A204.1 (cell line): ENCODE data around the gene OR4D10.
"Not testable (repeated sequence)": the region's sequence is repeated elsewhere in the genome, so short reads cannot be mapped to it uniquely, and the experiment has no call there.

Experiments
- FAIRE-seq: peaks from 2 replicates; lab custom pipeline; 2012; peaks lifted over from hg19 to GRCh38; lab: Jason Lieb, UNC

The OR4D10 gene

GRCh38 chr11:59473015-59473414, at the start of gene OR4D10:
TSS of gene OR4D10 (plus strand) at chr11:59473315. CDS start at chr11:59477430, 4,115 bp downstream.
- no peak for FAIRE-seq

DNA sequence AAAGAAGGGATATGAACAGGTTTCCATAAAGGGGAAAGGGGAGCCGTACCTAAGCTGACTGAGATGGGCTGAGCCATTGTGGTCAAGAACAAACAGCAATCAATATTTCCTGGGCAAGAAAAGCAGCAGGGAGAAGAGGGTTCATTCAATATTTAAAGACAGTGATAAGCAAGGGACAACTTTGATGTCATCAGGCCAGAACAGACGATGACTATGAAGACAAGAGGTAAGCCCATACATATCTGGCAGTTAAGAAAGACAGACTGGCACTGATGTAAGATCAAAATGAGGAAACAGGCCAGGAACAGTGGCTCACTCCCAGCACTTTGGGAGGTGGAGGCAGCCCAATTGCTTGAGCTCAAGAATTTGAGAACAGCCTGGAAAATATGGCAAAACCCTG, 49.3 kb upstream of the OR4D10 start:
- FAIRE-seq, result no peak

- FAIRE-seq, result no peak
Measured at GRCh38 chr11:59425131-59425530, 48.0 kb upstream of the OR4D10 start.

DNA sequence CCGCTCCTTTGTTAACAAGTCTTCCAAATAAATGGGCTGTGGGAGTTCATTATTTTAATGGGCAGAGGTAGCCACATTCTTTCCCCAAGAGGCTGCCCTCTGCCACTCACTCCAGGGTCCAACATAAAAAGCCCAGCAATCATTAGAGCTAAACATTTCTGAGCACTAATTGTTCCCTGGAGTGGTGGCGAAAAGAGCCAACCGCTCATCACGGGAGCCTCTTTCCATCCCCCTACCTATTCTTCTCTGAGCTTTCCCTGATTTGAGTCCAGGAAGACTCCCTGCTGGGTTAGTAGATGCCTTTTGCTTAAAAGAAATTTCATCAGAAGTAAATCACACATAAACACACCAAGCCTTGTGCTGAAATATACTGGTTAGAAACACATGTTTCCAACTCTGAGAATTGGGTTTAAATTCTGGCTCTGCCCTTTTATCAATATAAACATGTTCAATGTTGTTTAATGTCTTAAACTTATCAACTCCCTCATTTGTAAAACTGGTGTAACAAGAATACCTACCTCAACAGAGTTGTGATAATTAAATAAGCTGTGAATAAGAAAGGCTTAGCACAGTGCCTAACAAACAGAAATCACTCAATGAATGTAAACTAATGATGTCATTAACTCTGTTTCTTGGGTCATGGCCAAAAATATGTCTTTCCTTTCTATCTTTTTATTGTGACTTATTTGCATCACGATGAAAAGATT, 46.6 kb upstream of the OR4D10 start, which contains the start of gene OR5A2:
Gene OR5A2, minus strand, starts transcription at position 53 of the 707 bp plus-strand sequence. CDS start 3,460 bp downstream, outside the sequence.
- no peak for FAIRE-seq

DNA sequence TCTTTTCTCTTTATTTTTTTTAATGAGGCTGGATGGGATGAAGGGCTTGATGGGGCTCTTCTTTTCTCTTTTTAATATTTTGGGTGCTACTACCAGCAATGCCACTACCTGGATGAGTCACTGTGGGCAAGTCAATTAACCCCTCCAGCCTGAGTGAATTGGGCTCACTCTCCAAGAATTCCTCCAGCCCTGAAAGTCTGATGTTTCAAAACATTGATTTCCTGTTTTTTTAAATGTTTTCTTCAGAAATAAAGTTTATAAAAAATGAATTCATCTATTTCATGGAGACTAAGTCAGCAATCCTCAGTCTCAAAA, 46.1 kb upstream of the OR4D10 start:
- no peak for FAIRE-seq

DNA sequence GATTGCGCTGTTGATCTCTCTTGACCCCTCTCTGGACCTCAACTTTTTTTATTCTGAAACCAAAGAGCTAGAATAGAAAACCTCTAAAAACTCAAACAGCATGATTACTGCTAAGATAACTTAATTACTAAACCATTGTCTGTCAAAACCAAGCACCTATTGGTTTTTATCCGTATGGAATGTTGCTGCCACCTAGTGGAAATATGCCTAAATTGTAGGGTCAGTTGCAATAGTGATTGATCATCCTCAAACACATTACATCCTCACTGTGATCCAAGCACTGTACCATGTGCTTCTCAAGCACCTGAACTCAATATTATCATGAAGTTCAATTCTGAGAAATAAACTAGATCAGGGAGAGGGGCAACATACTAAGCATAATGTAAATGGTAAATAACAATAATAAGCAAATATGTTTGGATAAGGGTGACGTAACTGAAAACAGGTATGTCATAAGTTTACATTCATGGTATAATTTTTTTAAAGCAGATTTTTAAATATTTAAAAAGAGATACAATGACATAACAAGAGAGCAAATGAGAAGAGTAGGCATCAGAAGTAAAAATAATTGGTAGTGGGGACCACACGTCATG, 43.1 kb upstream of the OR4D10 start:
- peak; percentile 61 for FAIRE-seq

- FAIRE-seq, result no peak
Measured at GRCh38 chr11:59436169-59436568, 36.9 kb upstream of the OR4D10 start, which contains the start of gene OR5A1. TSS of gene OR5A1 (plus strand) at chr11:59436469. CDS start at chr11:59443169, 6,700 bp downstream.

DNA sequence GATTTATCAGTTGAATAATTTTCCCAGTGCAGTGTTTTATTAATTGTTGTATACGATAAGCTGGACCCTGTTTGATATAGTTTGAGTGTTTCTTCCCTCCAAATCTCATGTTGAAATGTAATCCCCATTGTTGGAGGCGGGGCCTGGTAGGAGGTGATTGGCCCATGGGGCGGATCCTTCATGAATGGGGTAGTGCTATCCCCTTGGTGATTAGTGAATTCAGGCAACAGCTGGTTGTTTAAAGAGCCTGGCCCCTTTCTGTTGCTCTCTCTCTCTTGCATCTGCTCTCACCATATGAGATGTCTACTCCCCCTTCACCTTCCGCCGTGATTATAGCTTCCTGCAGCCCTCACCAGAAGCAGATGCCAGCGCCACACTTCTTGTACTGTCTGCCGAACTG, 35.3 kb upstream of the OR4D10 start:
- no peak for FAIRE-seq

GRCh38 chr11:59445624-59446023, 27.5 kb upstream of the OR4D10 start:
- not testable (repeated sequence) for FAIRE-seq

DNA sequence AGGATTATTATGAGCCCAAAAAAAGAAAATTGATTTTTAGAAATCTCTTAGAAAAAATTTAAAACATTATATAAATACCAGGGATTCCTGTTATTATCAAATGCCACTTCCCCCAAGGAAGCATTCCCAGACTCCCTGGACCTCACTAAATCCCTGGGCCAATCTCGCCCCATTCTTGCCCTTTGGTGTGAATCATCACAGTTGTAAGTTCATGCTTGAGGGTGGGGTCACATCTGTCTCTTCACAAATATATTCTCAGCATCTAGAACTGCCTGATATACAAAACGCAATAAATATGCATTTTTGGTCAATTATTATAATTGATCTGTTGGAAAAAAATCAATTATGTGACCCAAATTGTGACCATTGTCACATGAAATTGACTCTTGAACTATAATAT, 24.6 kb upstream of the OR4D10 start:
- no peak for FAIRE-seq

GRCh38 chr11:59456661-59457060, 16.5 kb upstream of the OR4D10 start, which contains the start of gene OR4D6:
TSS of gene OR4D6 (plus strand) at chr11:59456961. CDS start at chr11:59456961, 0 bp downstream.
- no peak for FAIRE-seq

DNA sequence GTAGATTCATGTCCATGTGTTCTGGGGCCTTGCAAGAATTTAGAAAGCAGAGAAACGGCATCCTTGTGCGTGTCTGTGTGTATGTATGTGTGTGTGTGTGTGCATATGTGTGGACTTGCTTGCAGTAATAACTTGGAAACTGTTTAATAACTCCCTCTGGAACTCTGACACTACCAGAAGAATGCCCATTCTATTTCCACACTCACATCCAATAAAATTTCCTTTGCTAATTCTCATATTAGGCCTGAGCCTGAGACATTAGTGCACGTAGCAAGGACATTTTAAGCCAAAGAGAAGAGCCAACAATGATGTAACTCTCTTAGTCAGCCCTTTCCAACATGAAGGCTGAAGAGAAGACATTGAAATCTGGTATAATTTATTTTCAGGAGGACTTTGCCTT, 13.2 kb upstream of the OR4D10 start:
- no peak for FAIRE-seq

DNA sequence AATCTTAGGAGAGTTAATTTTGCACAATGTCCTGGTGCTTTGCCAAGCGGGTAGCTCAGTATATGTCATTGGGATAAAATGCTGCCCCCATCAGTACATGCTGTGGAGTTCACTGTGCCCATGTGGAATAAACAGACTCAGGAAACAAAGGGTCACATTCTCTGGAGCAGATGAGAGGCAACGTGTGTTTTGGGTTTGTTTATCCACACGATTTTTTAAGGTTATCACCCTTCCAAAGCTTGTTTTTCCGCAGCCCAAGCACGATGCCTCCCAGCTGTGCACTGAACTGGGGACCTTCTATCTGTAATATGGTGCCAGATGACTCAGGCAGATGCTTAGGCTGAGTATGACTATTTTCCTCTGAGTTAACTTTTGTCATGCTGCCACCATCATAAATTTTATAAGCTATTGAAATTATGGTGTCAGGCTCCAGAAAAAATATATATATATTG, 9.9 kb upstream of the OR4D10 start:
- FAIRE-seq, result no peak

GRCh38 chr11:59475176-59475575, 2.1 kb downstream of the OR4D10 start:
- no peak for FAIRE-seq

DNA sequence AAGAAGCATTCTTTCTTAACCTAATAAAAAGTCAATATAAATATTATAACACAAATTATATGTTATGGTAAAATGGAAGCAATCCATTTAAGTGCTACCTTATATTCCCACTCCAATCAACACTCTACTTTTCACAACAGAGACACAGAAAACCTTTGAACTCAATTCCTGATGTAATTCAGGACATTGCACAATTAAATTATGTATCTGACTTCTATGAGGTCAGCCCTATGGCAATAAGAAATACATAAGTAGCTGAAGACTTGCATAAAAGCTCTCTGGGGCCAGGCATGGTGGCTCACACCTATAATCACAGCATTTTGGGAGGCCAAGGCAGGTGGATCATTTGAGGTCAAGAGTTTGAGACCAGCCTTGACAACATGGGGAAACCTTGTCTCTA, 6.8 kb downstream of the OR4D10 start:
- FAIRE-seq, result peak; percentile 47

DNA sequence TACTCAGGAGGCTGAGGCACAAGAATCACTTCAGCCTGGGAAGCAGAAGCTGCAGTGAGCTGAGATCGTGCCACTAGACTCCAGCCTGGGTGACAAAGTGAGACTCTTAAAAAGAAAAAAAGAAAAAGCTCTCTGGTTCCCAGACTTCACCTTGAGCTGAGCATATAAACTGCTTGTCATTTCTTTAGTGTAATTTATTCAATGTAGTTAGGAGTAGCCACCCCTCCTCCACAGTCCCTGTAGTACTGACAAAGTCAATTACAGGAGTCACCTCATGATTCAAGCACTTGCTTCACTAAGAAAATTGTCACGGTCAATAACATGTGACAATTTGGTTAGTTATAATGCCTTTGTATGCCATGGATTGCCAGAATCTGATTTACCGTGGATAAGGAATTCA, 7.2 kb downstream of the OR4D10 start:
- no peak for FAIRE-seq

- FAIRE-seq, result no peak
Measured at GRCh38 chr11:59501931-59502330, 28.8 kb downstream of the OR4D10 start.

- FAIRE-seq, result peak; percentile 52
Measured at GRCh38 chr11:59503276-59503675, 30.2 kb downstream of the OR4D10 start, which contains the start of gene OR4D11. TSS of gene OR4D11 (plus strand) at chr11:59503576. CDS start at chr11:59503576, 0 bp downstream.

- no peak for FAIRE-seq
Measured at GRCh38 chr11:59510941-59511589, 38.0 kb downstream of the OR4D10 start, which contains the start of gene OR4D9. TSS of gene OR4D9 (plus strand) at chr11:59511539. CDS start at chr11:59514913, 3,374 bp downstream.

DNA sequence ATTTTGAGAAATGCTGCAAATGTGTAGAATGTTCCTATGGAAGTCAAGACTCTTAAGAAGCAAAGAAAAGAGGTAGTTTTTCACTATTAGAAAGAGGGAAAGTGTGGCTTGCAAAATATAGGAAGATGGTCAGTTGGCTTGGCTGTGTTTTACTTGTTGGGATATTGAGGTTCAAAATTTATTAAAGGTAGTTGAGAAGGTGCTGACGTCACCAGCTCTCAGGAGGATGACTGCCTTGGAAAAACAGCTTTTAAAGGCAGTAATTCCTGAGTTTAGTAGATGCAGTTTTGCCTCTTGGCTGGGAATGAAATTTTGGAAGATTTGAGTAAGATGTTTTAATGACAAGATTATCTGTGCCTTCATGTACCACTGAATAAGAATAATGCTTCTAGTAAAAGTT, 38.6 kb downstream of the OR4D10 start:
- no peak for FAIRE-seq

DNA sequence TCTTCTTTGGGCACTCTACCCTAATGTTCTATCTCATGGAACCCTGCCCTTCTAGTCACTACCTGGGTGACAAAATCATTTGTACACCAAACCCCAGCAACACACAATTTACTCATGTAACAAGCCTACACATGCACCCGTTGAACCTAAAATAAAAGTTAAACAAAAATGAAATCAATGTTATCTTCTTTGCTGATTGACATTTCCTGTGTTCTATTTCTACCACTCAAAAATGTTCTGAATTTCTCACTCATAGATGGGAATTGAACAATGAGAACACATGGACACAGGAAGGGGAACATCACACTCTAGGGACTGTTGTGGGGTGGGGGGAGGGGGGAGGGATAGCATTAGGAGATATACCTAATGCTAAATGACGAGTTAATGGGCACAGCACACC, 47.0 kb downstream of the OR4D10 start:
- FAIRE-seq, result not testable (repeated sequence)

- no peak for FAIRE-seq
Measured at GRCh38 chr11:59520741-59521140, 47.6 kb downstream of the OR4D10 start.

- FAIRE-seq, result no peak
Measured at GRCh38 chr11:59523541-59523940, 50.4 kb downstream of the OR4D10 start.
